Fibroblast of skin of right quadriceps (primary cell): ENCODE data around the gene POU6F1.

Experiments used
- DNase-seq: peaks from one replicate; pipeline ENCODE4 v3.0.0-alpha.2; 2013

Gene POU6F1

DNA sequence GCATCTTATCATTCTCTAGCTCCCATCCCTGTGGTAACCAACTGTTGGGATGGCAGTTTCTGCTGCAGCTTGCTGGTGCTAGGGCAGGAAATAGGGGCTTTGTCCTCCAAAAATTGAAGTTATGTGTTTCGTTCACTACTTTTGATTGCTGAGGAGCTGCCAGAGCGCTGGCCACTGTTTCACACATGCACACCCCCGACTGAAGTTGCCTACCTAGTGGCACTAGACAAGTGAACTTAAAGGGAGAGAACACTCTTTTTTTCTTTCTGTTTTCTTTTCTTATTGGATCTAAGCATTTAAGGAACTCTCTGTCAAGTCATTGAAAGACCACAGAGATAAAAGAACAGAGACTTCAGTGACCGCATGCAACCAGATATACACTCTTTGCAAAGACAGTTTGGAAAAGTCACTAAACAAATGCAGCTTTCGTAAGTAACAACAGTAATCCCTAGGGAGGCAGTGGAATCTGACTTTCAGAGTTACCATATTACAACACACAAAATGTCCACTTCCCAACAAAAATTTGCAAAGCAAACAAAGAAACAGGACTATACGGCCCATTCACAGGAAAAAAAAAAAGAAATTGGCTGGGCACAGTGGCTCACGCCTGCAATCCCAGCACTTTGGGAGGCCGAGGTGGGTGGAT lies 56.9 kb downstream of the POU6F1 start:
- DNase-seq = peak; percentile 27

DNA sequence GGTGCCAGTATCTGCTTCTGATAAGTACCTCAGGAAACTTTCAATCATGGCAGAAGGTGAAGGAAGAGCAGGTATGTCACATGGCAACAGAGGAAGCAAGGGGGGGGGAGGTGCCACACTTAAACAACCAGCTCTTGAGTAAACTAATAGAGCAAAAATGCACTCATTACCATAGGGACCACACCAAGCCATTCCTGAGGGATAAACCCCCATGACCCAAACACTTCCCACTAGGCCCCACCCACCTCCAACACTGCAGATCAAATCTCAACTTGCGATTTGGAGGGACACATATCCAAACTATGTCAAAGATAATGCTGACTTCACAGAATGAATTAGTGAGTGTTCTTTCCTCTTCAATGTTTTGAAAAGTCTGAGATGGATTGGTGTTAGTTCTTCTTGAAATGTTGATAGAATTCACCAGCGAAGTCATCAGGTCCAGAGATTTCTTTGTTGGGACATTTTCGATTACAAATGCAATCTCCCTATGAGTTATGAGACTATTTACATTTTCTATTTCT lies 61.6 kb downstream of the POU6F1 start:
- DNase-seq = peak; percentile 9

DNA sequence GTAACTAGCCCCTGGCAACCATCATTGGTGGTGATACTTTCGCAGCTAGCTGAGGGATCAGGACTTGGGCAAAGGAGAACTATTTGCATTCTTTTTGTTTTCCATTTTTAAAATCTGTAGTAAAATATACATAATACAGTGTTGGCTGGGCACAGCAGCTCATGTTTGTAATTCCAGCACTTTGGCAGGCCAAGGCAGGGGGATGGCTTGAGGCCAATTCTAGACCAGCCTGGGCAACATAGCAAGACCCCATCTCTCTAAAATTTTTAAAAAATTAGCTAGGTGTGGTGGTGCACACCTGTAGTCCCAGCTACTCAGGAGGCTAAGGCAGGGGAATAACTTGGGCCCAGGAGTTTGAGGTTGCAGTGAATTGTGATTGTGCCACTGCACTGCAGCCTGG lies 64.9 kb downstream of the POU6F1 start:
- DNase-seq = no peak

DNA sequence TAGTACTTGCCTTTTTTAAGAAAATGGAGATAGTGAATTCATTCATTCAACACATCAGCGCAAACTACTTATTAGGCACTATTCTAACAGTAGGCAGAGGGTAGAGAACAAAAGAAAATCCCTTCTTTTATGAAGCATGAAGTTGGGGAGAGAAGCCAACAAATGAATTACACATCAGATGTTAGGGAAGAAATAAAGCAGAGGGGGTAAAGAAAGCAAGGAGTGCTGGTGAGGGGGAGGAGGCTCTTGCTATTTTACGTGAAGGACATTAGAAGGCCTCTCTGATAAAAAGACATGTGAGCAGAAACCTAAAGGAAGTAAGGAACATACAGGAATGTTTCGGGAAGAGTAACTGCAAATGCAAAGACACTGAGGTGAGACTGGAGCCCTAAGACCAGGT lies 67.1 kb downstream of the POU6F1 start:
- no peak for DNase-seq

DNA sequence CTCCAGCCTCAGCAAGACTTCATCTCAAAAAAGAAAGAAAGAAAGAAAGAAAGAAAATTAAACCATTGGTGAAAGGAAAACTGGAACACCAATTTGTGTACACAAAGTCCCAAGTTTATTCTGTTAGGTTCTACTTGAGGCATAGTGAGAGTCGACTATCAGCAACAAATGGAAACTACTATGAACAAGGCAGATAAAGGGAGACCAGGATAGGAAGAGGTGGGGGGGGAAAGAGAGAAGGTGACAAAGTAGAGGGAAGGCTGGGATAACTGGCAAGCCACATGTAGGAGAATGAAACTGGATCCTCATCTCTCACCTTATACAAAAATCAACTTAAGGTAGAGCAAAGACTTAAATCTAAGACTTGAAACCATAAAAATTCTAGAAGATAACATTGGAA lies 70.6 kb downstream of the POU6F1 start:
- no peak for DNase-seq

DNA sequence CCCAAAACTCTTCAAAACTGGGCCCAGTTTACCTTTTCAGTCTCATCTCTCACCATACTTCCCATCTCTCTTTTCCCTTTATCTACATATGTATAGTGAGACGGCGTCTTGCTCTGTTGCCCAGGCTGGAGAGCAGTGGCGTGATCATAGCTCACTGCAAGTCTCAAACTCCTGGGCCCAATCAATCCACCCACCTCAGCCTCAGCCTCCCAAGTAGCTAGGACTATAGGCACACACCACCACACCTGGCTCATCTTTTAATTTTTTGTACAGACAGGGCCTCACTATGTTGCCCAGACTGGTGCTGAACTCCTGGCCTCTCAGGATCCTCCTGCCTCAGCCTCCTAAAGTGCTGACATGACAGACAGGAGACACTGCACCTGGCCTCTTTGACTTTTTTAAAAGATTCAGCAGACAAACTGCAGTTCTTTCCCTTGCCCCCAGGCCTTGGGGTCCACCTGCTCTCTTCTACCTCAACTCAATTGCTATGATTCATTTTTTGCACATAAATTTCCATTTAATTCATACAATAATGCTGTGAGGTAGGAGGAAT lies 78.5 kb downstream of the POU6F1 start:
- DNase-seq = no peak
